Smooth muscle cell of the brain vasculature (primary cell): ENCODE measurements around the gene GMPR.

ENCODE experiments used
- DNase-seq: peaks from one replicate; pipeline ENCODE4 v3.0.0-alpha.2; 2012; ENCODE audit warnings: low read depth, low spot score

Gene GMPR

DNA sequence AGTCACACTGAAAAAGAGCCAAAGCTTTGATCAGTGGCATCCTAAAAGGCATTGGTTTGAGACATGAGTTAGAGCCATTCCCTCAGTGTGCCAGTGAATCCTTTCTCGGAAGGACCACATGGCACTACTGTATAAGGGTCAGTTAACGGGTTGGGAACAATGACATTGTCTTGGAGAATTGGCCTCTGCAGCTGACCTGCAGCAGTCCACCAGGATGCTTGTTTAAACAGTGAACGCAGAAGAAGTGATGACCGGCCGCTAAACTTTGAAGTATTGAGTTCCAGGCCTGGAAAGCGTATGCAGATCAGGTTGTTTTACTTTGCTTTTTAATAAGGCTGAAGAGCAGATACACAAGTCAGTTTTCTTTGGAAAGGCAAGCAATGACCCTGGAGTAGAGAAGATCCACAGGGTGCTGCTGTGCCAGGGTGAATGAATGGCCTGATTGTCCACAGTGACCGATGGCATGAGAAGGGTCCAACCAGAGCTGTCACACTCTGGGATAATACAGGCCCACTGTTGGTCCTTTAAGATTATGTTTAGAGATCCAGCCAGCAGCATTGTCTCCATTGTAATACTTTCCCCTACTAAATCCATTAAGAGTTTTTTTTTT lies 57.8 kb downstream of the GMPR start:
- DNase-seq: no peak

DNA sequence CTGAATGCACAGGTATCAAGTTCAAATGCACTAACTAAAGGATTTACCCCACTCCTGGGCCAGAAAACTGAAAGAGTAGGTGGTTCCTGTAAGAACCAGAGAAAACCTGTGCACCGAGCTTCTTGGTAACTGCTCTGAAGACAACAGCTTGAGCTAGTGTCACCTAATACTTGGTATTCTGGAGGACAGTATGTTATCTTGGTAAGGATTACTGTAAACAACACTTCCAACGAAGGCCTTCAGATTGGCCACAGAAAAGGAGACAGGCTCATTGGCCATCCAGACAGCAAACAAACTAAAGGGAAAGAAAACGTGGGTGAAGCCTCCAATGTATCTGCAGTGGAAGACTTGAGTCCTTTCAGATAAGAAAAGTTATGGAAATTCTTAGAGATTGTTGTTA lies 61.5 kb downstream of the GMPR start:
- DNase-seq: no peak

DNA sequence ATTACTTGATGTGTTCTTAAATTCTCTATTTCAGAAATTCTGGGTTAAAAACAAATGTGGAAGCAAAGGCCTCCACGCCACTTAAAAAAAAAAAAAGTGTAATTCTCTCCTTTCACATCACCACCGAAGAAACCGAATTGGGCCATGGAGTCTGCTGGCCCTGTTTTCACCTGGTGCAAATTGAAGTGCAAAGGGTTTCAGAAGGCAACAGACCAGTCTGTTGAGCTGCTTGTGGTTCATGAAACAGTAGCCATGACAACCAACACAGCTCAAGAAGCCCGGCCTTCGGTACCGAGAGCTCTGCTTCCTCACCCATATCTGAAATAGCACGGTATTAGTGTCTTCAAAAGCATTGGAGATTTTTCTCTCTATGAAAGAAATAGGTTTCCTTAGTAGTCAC lies 63.1 kb downstream of the GMPR start:
- DNase-seq: no peak

DNA sequence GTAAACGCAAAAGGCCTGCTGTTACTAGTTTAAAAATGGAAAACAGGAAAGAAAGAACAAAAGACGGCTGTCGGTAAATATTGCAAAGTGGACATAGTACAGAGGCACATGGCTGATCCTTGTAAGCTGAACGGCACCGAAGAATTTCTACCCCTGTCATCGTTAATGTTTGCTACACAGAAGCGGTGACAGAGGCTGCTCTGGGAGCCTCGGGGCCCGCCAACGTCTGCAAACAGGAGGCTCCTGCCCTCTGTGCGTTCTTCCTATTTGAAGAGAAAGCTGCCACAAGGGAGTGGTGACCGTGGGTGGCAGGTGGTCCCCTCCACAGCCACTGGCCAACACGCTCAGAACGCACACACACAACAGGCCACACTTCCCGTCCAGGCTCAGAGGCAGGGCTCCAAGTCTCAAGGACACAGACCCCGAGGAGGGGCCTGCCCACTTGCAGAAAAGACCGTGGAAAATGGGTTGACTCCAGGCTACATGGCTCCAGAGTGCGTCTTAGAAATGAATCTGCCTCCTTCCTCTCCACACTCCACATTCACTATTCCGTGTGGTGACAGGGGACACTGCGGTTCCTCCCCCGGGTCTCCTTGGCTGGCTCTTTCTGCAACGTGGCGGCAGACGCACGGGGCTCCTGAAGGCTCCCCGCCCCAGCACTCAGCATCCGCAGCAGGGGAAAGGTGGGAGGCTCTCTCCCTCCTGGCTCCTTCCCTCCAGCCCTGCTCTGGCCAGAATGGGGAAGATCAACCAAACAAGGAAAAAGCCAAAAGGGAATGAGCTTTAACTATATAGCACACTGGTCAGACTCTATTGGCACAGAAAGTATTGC lies 64.5 kb downstream of the GMPR start:
- DNase-seq: no peak

DNA sequence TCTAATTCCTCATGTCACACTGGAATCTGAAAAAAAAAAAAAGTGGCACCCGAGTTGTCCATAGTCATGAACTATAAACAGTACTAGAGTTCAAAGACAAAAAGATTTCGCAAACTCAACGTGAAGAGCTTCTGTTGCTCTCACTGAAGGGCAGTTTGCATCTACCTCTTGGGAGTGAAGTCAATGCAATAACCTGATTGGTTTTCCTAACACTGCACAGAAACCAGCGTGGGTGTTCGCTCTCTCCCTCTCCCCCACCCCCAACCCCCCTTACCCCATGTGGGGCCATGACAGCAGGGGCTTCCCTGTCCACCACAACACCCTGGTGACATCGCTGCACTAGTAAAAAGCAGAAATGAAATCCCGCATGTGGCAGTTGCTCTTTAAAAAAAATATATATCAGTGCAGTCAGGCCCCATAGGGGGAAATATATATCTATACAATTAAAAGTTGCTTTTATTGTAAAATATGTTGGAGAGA lies 66.9 kb downstream of the GMPR start:
- DNase-seq: no peak

DNA sequence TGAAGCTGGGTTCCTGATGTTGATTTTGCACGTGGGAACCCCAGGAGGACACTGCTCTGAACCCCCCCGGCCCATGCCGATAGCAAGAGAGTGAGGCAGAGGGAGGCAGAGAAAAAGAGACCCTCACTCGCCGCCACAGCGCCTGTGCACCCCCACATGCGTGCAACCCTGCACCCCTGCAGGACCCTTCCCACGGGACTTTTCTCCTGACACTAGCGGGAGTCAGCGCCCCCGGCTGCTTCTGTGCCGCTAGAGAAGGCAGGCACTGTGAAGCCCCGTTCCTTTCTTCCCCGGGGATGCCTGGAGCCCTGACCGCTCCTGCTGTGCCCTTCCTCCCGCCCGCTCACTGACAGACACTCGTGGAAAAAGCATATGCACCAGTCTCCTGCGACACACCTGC lies 67.4 kb downstream of the GMPR start:
- no peak for DNase-seq

DNA sequence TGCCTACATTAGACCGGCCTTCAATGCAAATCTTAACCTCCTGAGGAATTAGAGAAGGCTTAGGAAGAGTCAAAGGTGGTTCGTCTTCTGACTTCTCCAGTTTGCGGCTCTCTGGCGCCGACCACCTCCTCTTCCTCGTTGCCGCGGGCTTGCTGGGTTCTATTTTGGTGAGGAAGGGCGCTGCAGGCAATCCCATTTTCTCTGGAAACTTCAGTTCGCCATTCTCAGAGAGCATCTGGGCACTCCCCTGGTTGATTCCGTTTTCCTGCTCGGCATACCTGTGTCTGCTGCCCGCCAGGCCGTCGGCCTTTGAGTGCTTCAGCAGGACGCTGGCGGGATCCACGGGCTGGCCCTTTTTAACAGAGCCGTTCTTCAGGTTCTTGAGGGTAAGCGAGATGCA lies 67.9 kb downstream of the GMPR start:
- no peak for DNase-seq

DNA sequence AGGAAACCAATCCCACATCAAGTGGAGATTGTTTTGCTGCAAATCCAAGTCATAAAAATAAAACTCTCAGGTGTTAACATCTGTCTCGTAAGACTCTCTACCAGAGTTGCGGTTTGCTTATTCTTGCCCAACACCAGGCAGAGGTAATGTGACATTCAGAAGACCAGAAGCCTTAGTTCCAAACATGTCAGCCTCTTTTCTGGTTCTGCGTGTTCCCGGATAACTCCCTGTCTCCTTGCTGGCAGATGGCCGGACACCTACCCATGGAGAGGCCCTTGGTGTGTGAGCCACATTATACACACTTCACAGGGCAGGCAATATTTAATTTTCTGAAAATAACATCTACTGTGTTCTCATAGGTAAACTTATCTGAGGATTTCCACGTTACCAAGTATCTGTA lies 73.4 kb downstream of the GMPR start:
- no peak for DNase-seq

DNA sequence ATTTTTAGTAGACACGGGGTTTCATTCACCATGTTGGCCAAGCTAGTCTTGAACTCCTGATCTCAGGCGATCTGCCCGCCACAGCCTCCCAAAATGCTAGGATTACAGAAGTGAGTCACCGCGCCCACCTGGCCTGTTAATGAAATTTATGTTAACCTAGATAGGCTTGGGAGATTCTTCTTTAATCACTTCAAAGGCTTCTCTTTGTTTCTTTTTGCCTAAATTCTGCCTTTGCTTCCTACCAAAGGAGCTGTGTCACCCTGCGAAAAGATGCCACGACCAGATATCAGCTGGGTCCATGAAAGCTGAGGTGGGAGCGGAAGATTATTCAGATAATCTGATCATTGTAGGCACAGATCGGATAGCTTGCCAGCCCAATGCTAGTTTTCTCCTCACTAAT lies 75.3 kb downstream of the GMPR start:
- no peak for DNase-seq

DNA sequence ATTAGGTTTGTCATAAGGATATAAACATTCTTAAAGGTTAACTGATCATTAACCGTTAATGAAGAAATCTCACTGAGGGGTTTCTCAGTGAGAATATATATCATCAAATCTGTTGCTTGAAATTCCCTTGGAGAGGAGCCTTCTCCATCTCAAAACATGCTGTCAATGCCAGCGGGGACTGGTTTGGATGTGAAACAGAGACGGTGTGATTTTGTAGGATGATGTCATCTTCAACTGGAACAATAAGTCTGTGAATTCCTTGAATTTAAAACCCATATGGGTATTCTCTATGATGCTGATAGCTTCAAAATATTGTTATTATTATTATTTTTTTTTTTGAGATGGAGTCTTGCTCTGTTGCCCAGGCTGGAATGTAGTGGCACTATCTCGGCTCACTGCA lies 75.9 kb downstream of the GMPR start:
- DNase-seq: no peak

DNA sequence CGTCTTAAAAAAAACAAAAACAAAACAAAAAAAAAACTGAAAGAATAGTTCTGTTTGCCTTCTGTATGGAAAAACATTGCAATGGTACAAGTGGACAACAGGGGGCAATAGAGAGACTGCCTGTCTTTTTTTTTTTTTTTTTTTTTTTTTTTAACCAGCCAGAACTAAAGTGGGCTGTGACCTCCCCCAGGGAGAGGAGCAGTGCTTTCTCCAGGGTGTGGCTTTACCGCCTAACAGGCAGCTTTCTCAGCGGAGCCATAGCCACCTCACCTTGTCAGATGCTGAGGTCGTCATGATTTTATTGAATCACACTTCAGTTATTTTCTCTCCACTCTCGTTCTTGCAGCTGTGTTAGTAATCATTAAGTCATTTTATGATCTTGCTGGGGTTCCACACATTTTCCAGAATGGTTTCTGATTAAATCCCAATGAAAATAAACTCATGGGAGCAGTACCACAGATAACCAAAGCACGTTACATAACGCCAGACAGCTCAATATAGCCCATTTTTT lies 78.4 kb downstream of the GMPR start:
- no peak for DNase-seq

DNA sequence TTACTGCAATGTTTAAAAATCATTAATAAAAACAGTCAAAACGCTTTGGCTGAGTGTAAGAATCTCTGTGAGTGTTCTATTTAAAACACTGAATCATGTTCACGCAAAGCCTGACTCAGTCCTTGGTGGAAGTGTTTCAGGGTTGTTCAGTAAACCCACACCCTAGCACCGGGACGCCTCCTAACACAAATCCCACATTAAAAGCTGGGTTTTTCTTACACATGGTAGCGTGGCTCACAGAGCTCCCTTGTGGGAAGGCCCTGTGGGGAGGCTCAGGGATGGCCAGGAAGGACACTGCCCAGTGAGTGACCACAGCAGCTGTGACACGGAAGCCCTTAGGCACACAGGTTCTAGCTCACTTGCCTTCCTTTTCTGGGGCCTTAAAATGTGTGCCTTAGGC lies 80.2 kb downstream of the GMPR start:
- no peak for DNase-seq

DNA sequence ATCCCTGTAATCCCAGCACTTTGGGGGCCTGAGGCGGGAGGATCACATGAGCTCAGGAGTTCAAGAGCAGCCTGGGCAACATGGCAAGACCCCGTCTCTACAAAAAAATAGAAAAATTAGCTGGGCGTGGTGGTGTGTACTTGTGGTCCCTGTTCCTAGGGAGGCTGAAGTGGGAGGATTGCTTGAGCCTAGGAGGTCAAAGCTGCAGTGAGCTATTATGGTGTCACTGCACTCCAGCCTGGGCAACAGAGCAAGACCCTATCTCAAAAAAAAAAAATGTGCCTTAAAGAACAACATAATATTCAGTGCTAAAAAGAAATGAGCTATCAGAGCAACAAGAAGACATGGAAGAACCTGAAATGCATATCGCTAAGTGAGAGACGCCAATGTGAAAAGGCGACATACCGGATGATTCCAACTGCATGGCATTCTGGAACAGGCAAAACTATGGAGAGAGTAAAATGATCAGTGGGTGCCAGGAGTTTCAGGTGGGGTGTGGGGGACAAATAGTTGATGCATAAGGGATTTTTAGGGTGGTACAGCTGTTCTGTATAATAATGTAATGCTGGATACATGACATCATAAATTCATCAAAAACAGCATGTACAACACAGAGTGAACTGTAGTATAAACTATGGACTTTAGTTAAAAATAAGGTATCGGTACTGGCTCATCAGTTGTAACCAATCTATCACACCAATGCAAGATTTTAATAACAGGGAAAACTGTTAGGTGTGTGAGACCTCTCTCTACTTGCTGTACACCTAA lies 80.8 kb downstream of the GMPR start:
- no peak for DNase-seq

DNA sequence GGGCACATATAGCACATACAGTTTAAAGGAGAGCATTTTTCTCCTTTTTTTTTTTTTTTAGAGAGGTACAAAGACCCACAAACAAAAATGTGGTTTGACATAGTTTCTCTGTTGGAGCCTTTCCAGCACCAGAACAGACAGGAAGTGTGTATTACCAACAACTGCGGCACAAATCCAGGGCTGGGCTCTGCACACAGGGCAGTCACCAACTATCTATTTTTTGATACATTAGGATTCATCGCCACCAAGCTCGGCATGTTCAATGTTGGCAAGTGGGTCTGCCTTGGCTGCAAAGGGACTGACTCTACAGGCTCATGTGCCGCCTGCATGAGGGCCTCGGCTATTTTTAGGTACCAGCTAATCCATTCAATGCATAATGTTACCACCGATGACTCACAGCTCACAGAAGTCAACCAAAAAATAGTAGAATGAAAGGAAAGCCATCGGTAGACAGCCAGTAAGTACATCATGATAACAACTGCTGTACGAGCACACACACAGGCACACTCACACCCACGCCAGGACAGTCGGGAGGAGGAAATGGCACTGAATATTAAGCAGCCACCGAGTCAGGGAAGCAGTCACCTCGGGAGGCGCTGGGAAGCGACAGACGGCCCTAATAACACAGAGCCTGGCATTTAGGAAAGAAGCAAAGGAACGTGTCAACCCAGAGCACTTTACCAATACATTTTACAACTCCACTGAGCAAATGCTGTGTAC lies 81.6 kb downstream of the GMPR start:
- DNase-seq: peak; percentile 65

DNA sequence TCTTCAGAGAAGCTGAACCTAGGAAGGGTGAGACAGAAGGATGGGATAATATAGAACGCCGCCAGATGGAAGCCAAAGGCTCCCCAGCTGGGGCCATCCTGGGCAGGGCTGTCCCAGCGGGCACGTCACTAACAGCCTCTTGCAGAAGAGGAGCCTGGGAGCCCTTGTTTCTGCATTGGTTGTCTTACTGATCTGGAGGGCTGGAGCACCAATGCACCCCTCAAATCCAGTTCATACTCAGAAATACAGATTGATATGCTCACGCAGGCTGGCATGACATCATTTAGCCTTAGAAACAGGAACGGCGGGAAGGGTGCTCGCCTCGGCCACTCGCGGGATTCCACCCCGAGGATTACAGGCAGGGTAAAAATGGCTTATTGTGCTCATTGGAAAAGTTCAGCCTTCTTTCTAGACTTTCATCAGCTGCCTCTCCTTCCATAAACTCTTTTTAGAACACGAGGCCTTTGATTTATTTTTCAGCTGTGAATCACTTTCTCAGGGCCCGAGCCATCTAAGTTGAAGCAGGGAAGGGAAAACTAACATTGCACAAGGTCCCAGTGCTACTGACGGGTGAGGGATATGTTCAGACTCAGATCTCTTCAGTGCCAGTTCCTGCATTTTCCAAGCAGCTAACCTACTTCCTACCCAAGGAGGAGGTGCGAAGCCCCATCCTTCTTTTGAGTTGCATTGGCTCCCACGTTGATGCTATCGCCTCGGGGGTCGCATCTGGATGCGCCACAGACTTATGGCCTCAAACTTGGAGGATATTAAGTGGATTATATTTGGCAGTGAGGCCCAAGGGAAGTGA lies 82.3 kb downstream of the GMPR start:
- DNase-seq: no peak

DNA sequence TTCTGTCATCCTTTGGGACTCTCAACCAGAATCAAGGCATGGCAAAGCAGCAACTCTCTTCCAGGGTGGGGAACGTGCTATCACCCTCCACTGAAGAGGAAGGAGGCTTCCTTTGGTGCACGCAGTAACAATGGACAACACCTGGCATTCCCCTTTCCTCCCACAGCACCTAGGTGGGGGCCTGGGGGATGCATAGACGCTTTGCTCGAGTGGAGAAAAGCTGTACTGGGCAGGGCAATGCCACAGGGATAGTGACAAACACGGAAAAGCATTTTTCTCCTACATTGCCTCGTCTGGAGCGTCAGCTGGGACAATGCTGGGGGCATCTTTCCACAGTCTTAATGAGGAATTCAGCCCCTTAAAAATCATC lies 82.9 kb downstream of the GMPR start:
- DNase-seq: no peak

DNA sequence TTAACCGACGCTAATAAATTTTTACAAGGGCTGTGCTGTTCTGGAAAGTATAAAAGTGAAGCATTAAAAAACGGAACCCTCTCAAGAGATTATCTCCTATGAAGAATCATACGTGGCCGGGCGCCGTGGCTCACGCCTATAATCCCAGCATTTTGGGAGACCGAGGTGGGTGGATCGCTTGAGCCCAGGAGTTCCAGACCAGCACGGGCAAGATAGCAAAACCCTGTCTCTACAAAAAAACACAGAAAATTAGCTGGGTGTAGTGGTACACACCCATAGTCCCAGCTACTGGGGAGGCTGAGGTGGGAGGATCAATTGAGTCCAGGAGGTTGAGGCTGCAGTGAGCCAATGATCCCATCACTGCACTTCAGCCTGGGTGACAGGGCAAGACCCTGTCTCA lies 83.4 kb downstream of the GMPR start:
- DNase-seq: no peak

DNA sequence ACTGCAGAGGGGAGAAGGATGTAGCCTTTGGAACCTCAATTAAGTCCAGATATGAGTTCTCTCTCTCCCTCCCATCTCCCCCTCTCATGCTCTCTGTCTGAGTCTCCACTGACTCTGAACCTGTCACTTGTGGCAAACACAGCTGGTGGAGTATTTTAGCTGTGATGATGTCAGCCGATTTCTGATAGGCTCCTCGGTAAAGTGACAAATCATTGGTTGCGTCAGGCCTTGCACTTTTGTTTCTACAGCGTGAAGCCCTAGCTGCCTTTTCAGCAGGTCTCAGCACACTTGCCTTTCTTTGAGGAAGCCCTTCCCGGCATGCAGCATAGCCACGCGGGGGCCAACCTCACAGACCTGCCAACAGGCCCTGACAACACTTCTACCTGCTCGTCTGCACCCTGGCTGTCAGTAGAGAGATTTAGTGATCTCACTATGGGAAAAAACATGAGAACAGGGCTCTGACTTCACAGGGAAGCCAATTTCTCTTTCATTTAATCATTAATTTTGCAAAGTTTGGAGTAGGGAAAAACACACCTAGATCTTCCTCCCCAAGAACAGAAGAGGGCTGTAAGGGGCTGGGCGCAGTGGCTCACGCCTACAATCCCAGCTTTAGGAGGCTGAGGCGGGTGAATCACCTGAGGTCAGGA lies 84.4 kb downstream of the GMPR start:
- no peak for DNase-seq

DNA sequence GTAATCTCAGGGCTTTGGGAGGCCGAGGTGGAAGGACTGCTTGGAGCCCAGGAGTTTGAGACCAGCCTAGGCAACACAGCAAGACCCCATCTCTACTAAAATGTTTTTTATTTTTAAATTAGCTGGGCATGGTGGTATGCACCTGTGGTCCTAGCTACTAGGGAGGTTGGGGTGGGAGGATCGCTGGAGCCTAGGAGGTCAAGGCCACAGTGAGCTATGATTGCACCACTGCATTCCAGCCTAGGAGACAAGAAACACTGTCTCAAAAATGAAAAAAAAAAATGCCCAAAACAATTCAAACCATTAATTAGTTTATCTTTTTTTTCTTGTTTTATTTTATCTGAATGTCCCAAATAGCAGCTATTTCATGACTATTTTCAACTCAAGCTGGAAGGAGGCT lies 85.8 kb downstream of the GMPR start:
- DNase-seq: no peak

DNA sequence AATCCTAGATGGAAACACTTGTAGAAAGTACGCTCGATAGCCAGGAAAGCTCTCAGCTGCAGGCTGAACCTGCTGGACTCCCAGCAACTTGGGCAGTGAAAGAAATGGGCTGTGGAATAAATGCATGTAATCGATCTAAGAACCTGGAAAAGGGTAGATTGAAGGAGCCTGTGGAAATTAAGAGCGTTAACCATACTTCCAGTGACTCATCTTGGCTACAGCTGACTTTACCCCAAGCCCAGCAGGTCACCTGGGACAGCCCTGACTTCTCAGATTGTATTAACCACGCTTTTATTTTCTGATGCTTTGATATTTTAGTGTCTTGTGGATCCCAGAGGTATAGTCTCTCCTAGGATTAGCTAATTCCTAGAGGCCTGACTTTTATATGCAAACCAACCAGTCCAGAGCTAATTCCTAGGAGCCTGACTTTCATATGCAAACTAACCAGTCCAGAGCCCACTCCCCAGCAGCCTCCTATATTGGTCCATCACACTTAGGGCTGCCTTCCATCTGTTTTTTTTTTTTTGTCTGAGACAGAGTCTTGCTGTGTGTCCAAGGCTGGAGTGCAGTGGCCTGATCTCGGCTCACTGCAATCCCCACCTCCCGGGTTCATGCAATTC lies 86.3 kb downstream of the GMPR start:
- DNase-seq: no peak
